ENCODE results near the gene CBFA2T3.

Gene CBFA2T3

GRCh38 chr16:88975511-88976061, 1.4 kb downstream of the CBFA2T3 start:
- Histone ChIP-seq H3K27me3 (ENCODE audit: insufficient read depth, insufficient read length) (no peaks in the 10 kb centered on the region), H3K36me3 (ENCODE audit: insufficient read depth, insufficient read length, low read length) (no peaks in the 10 kb centered on the region), H3K9ac (ENCODE audit: insufficient read length, low read depth) (no peak overlapping the region), H3K9me3 (ENCODE audit: insufficient read depth, low read length) (no peaks in the 10 kb centered on the region), H3K4me3 (ENCODE audit: insufficient read length, low read depth) (no peak overlapping the region), H3K4me1 (ENCODE audit: insufficient read depth, insufficient read length) (peaks cover 14% of the 10 kb centered on the region)
- TF ChIP-seq SUZ12 (IDR thresholded peaks at IDR 0.05; ENCODE audit: extremely low read depth, insufficient read depth, insufficient read length) = no peak
- DNase-seq (ENCODE audit: low read depth, low spot score) = no peak

DNA sequence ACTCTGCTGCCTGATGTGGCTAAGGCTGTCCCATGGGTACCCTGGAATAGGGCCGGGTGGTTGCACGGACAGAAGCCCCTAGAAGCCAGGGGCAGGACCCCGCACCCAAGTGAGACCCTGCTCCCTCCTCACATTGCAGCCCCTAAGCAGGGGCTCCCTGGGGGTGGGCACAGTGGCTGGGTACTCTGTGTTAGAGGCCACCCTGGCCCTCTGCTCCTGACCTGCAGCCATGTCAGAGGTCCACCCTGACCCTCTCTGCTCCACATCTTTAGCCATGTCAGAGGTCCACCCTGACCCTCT, 2.1 kb downstream of the CBFA2T3 start:
- Histone ChIP-seq H3K9ac (ENCODE audit: insufficient read length, low read depth) (no peak overlapping the region), H3K4me1 (ENCODE audit: insufficient read depth, insufficient read length) (peaks cover 20% of the 10 kb centered on the region), H3K9me3 (ENCODE audit: insufficient read depth, low read length) (no peaks in the 10 kb centered on the region), H3K4me3 (ENCODE audit: insufficient read length, low read depth) (no peak overlapping the region), H3K27me3 (ENCODE audit: insufficient read depth, insufficient read length) (no peaks in the 10 kb centered on the region), H3K36me3 (ENCODE audit: insufficient read depth, insufficient read length, low read length) (no peaks in the 10 kb centered on the region)
- TF ChIP-seq ZNF274 (IDR thresholded peaks at IDR 0.05; ENCODE audit: low read depth, low read length) = no peak
- TF ChIP-seq SUZ12 (IDR thresholded peaks at IDR 0.05; ENCODE audit: extremely low read depth, insufficient read depth, insufficient read length) = no peak
- TF ChIP-seq YY1 (IDR thresholded peaks at IDR 0.05; ENCODE audit: insufficient read depth, insufficient read length) = no peak
- DNase-seq (ENCODE audit: low read depth, low spot score) = no peak

GRCh38 chr16:88974080-88974915, 2.7 kb downstream of the CBFA2T3 start:
- Histone ChIP-seq H3K27me3 (ENCODE audit: insufficient read depth, insufficient read length) (no peaks in the 10 kb centered on the region), H3K9ac (ENCODE audit: insufficient read length, low read depth) (no peak overlapping the region), H3K4me3 (ENCODE audit: insufficient read length, low read depth) (no peak overlapping the region), H3K9me3 (ENCODE audit: insufficient read depth, low read length) (no peaks in the 10 kb centered on the region), H3K36me3 (ENCODE audit: insufficient read depth, insufficient read length, low read length) (no peaks in the 10 kb centered on the region), H3K4me1 (ENCODE audit: insufficient read depth, insufficient read length) (peaks cover 22% of the 10 kb centered on the region)
- no peak for TF ChIP-seq SUZ12 (IDR thresholded peaks at IDR 0.05; ENCODE audit: extremely low read depth, insufficient read depth, insufficient read length)
- no peak for DNase-seq (ENCODE audit: low read depth, low spot score)

GRCh38 chr16:88973415-88974050, 3.5 kb downstream of the CBFA2T3 start:
- Histone ChIP-seq H3K9me3 (ENCODE audit: insufficient read depth, low read length) (no peaks in the 10 kb centered on the region), H3K27me3 (ENCODE audit: insufficient read depth, insufficient read length) (no peaks in the 10 kb centered on the region), H3K9ac (ENCODE audit: insufficient read length, low read depth) (peak overlapping the region; percentile 61), H3K4me1 (ENCODE audit: insufficient read depth, insufficient read length) (peaks cover 26% of the 10 kb centered on the region), H3K4me3 (ENCODE audit: insufficient read length, low read depth) (no peak overlapping the region), H3K36me3 (ENCODE audit: insufficient read depth, insufficient read length, low read length) (no peaks in the 10 kb centered on the region)
- DNase-seq (ENCODE audit: low read depth, low spot score) = no peak
- TF ChIP-seq YY1 (IDR thresholded peaks at IDR 0.05; ENCODE audit: insufficient read depth, insufficient read length) = no peak

DNA sequence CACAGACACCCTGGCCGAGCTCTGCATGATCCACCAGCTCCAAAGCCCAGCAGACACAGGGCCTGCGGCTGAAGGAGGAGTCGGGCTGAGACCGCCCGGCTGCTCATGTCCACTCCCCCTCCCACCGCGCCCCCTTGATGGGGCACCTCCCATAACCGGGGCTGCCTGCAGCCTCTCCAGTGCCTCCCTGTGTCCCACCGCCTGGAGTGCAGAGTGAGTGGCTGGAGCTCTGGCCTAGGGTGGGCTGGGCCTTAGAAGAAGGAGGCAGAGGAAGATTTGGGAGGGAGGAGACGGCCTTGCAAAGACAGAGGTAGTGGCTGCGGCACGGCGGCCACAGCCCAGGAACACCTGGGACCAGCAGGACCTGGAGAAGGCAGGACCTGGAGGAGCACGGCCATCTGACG, 4.0 kb downstream of the CBFA2T3 start:
- DNase-seq (ENCODE audit: low read depth, low spot score) = no peak
- Histone ChIP-seq H3K4me1 (ENCODE audit: insufficient read depth, insufficient read length) (peaks cover 26% of the 10 kb centered on the region), H3K36me3 (ENCODE audit: insufficient read depth, insufficient read length, low read length) (no peaks in the 10 kb centered on the region), H3K27me3 (ENCODE audit: insufficient read depth, insufficient read length) (no peaks in the 10 kb centered on the region), H3K9ac (ENCODE audit: insufficient read length, low read depth) (peak overlapping the region; percentile 61), H3K9me3 (ENCODE audit: insufficient read depth, low read length) (no peaks in the 10 kb centered on the region), H3K4me3 (ENCODE audit: insufficient read length, low read depth) (no peak overlapping the region)
- TF ChIP-seq SUZ12 (IDR thresholded peaks at IDR 0.05; ENCODE audit: extremely low read depth, insufficient read depth, insufficient read length) = no peak
- no peak for TF ChIP-seq ZNF274 (IDR thresholded peaks at IDR 0.05; ENCODE audit: low read depth, low read length)
- no peak for TF ChIP-seq YY1 (IDR thresholded peaks at IDR 0.05; ENCODE audit: insufficient read depth, insufficient read length)

DNA sequence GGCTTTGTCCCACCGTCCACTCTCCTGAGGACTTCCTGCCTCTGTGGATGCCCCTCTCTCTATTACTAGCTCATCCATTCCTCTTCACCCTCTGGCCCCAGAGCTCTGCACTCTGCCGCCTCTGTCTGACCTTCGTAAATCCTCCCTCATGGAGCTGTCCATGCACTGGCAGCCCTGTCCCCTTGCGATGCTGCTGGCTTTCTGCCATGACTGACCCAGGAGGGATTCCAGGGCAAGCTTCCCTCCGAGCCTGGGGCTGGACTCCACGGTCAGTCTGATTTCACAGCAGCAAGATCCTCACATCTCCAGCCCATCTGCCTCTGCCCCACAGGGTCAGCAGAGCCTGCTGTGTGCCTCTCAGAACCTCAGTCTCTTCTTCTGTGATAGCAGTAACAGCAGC, 4.7 kb downstream of the CBFA2T3 start:
- peaks cover 25% of the 10 kb centered on the region for H3K4me1 ChIP-seq (ENCODE audit: insufficient read depth, insufficient read length)
- peak overlapping the region; percentile 61 for H3K9ac ChIP-seq (ENCODE audit: insufficient read length, low read depth)
- H3K9me3 ChIP-seq (ENCODE audit: insufficient read depth, low read length) = no peaks in the 10 kb centered on the region
- no peaks in the 10 kb centered on the region for H3K27me3 ChIP-seq (ENCODE audit: insufficient read depth, insufficient read length)
- no peaks in the 10 kb centered on the region for H3K36me3 ChIP-seq (ENCODE audit: insufficient read depth, insufficient read length, low read length)
- no peak for DNase-seq (ENCODE audit: low read depth, low spot score)
- TF ChIP-seq SUZ12 (IDR thresholded peaks at IDR 0.05; ENCODE audit: extremely low read depth, insufficient read depth, insufficient read length) (no peak), ZNF274 (IDR thresholded peaks at IDR 0.05; ENCODE audit: low read depth, low read length) (no peak), YY1 (IDR thresholded peaks at IDR 0.05; ENCODE audit: insufficient read depth, insufficient read length) (no peak)
- no peak overlapping the region for H3K4me3 ChIP-seq (ENCODE audit: insufficient read length, low read depth)

DNA sequence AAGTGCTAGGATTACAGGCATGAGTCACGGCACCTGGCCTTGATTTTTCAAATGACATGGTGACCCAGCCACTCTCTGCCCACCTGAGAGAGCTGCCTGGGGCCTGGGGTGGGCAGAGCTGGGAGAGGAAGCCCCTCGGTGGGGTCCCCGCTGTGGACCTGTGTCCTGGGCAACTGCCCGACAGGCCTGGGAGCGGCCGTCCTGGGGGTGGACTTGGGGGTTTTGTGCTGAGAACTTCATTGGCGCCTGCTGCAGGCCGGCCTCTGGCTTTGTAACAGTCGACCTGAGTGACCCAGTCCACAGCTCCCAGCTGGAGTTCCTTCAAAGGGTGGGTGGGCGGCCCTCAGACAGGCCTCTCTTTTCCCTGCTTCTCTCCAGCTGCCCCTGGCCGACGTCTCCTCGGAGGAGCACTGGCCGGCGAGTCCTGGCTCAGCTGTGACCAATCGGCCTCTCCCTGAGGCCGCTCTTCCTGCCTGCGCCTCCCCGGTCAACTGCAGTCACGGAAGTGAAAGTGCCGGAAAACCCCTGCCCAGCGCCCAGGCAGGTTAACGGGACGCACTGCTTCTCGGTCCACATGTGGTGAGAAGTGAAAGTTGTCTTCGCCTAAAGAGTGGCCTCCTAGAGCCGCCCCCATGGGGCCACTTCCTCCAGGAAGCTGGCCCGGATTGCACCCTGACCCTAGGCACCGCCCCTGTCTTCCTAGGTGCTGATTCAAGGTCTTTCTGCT, 5.5 kb downstream of the CBFA2T3 start:
- Histone ChIP-seq H3K27me3 (ENCODE audit: insufficient read depth, insufficient read length) (no peaks in the 10 kb centered on the region), H3K9ac (ENCODE audit: insufficient read length, low read depth) (peak overlapping the region; percentile 42), H3K4me3 (ENCODE audit: insufficient read length, low read depth) (no peak overlapping the region), H3K9me3 (ENCODE audit: insufficient read depth, low read length) (no peaks in the 10 kb centered on the region), H3K4me1 (ENCODE audit: insufficient read depth, insufficient read length) (peaks cover 17% of the 10 kb centered on the region), H3K36me3 (ENCODE audit: insufficient read depth, insufficient read length, low read length) (no peaks in the 10 kb centered on the region)
- DNase-seq (ENCODE audit: low read depth, low spot score) = no peak
- TF ChIP-seq SUZ12 (IDR thresholded peaks at IDR 0.05; ENCODE audit: extremely low read depth, insufficient read depth, insufficient read length) (no peak), ZNF274 (IDR thresholded peaks at IDR 0.05; ENCODE audit: low read depth, low read length) (no peak), YY1 (IDR thresholded peaks at IDR 0.05; ENCODE audit: insufficient read depth, insufficient read length) (no peak)
